ENCODE results near the gene DCAKD. TPM values are rescaled to one million over a fixed set of nuclear protein-coding genes. Genes with fewer than 3 reads are reported as not detected.

The DCAKD gene
- polyA plus RNA-seq, 1 donor from 2014 or later, result 68.5 TPM

DNA sequence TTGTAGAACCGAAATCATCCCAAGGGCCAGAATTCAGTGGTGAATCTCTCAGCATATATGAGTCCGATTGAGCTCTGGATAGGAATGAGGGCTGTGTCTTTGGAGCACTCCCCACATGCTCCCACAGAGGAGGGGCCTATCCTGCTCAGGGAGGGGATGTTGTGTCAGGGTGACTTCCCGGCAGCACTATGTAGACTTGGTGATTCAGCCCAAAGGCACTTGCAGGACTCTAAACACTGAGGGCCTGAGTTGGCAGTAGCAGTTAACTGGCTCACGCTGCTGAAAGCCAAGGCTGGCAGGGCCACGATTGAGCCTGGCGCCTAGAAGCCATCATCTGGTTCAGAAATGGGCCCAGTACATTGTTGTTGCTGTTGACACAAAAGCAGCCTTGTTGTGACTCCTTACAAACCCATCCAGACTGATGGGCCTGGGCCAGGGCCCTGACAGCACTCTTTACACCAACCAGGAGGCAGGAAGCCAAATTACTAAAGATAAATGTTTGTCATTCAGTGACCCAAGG lies 41.5 kb upstream of the DCAKD start:
- no peak overlapping the region for H2AFZ ChIP-seq (ENCODE audit: low read depth, low read length)

DNA sequence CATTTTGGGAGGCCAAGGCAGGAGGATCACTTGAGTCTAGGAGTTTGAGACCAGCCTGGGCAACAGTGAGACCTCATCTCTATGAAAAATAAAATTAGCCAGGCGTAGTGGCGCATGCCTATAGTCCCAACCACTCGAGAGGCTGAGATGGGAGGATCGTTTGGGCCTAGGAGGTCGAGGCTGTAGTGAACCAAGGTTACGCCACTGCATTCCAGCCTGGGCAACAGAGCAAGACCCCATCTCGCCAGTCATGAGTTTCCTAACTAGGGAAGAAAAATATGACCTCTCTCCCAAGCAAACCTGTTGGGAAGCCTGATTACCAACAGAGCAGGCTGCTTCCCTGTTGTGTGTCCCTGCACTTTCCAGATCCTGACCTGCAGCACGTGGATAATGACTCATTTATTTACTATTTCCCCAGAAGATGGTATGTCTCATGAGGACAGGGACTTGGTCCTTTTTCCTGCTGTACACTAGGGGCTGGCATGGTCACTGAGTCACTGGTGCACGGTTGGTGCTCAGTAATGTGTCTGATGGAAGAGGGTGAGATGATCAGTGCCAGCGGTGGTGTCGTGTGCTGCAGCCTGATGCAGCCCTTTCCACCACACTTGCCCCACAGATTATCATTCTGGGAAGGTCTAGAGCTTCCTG lies 40.5 kb upstream of the DCAKD start:
- no peaks in the 10 kb centered on the region for H3F3A ChIP-seq (ENCODE audit: insufficient read depth, low read length, poor library complexity, severe bottlenecking)
- H3K4me2 ChIP-seq (ENCODE audit: low read length), result no peak overlapping the region
- no peaks in the 10 kb centered on the region for H3K36me3 ChIP-seq (ENCODE audit: insufficient read depth, low read length)
- TF ChIP-seq EP300 (conservative IDR thresholded peaks at IDR 0.05; ENCODE audit: poor library complexity, severe bottlenecking) (no peak), RAD21 (conservative IDR thresholded peaks at IDR 0.05) (no peak), SMC3 (conservative IDR thresholded peaks at IDR 0.05; ENCODE audit: poor library complexity) (no peak), TAF1 (IDR thresholded peaks at IDR 0.05; ENCODE audit: low read depth) (no peak), POLR2AphosphoS5 (IDR thresholded peaks at IDR 0.05) (no peak), MXI1 (conservative IDR thresholded peaks at IDR 0.05; ENCODE audit: poor library complexity, severe bottlenecking) (no peak), EZH2 (IDR thresholded peaks at IDR 0.05; ENCODE audit: borderline replicate concordance, insufficient read depth, low read length, poor library complexity, severe bottlenecking) (no peak)
- TF ChIP-seq, protein P1, sequence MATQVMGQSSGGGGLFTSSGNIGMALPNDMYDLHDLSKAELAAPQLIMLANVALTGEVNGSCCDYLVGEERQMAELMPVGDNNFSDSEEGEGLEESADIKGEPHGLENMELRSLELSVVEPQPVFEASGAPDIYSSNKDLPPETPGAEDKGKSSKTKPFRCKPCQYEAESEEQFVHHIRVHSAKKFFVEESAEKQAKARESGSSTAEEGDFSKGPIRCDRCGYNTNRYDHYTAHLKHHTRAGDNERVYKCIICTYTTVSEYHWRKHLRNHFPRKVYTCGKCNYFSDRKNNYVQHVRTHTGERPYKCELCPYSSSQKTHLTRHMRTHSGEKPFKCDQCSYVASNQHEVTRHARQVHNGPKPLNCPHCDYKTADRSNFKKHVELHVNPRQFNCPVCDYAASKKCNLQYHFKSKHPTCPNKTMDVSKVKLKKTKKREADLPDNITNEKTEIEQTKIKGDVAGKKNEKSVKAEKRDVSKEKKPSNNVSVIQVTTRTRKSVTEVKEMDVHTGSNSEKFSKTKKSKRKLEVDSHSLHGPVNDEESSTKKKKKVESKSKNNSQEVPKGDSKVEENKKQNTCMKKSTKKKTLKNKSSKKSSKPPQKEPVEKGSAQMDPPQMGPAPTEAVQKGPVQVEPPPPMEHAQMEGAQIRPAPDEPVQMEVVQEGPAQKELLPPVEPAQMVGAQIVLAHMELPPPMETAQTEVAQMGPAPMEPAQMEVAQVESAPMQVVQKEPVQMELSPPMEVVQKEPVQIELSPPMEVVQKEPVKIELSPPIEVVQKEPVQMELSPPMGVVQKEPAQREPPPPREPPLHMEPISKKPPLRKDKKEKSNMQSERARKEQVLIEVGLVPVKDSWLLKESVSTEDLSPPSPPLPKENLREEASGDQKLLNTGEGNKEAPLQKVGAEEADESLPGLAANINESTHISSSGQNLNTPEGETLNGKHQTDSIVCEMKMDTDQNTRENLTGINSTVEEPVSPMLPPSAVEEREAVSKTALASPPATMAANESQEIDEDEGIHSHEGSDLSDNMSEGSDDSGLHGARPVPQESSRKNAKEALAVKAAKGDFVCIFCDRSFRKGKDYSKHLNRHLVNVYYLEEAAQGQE (IDR thresholded peaks at IDR 0.05; ENCODE audit: borderline replicate concordance), result no peak
- TF ChIP-seq, protein P2, sequence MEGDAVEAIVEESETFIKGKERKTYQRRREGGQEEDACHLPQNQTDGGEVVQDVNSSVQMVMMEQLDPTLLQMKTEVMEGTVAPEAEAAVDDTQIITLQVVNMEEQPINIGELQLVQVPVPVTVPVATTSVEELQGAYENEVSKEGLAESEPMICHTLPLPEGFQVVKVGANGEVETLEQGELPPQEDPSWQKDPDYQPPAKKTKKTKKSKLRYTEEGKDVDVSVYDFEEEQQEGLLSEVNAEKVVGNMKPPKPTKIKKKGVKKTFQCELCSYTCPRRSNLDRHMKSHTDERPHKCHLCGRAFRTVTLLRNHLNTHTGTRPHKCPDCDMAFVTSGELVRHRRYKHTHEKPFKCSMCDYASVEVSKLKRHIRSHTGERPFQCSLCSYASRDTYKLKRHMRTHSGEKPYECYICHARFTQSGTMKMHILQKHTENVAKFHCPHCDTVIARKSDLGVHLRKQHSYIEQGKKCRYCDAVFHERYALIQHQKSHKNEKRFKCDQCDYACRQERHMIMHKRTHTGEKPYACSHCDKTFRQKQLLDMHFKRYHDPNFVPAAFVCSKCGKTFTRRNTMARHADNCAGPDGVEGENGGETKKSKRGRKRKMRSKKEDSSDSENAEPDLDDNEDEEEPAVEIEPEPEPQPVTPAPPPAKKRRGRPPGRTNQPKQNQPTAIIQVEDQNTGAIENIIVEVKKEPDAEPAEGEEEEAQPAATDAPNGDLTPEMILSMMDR (IDR thresholded peaks at IDR 0.05; ENCODE audit: poor library complexity, severe bottlenecking), result no peak
- H3K9ac ChIP-seq (ENCODE audit: low read length), result no peak overlapping the region
- H3K79me2 ChIP-seq (replicated peaks; ENCODE audit: insufficient read depth, low read length), result no peaks in the 10 kb centered on the region
- no peaks in the 10 kb centered on the region for H4K20me1 ChIP-seq (ENCODE audit: insufficient read depth)
- H3K9me3 ChIP-seq (ENCODE audit: low read length), result no peaks in the 10 kb centered on the region
- H3K27me3 ChIP-seq (ENCODE audit: insufficient read depth, low read depth, low read length), result no peaks in the 10 kb centered on the region
- H3K9me2 ChIP-seq (ENCODE audit: insufficient read depth, low read length), result no peaks in the 10 kb centered on the region
- H2AFZ ChIP-seq (ENCODE audit: low read depth, low read length), result no peak overlapping the region
- no peak overlapping the region for H3K27ac ChIP-seq (ENCODE audit: low read length)
- no peak overlapping the region for H3K4me3 ChIP-seq (ENCODE audit: low read length)

More for the DNA sequence above, 41.5 kb upstream of the DCAKD start:
- Histone ChIP-seq H3K9me2 (ENCODE audit: insufficient read depth, low read length) (no peaks in the 10 kb centered on the region), H3K4me2 (ENCODE audit: low read length) (no peak overlapping the region), H3K27ac (ENCODE audit: low read length) (no peak overlapping the region), H3K9me3 (ENCODE audit: low read length) (no peaks in the 10 kb centered on the region), H4K20me1 (ENCODE audit: insufficient read depth) (no peaks in the 10 kb centered on the region), H3K27me3 (ENCODE audit: insufficient read depth, low read depth, low read length) (no peaks in the 10 kb centered on the region), H3K9ac (ENCODE audit: low read length) (no peak overlapping the region), H3K79me2 (replicated peaks; ENCODE audit: insufficient read depth, low read length) (no peaks in the 10 kb centered on the region), H3F3A (ENCODE audit: insufficient read depth, low read length, poor library complexity, severe bottlenecking) (no peaks in the 10 kb centered on the region), H3K4me3 (ENCODE audit: low read length) (no peak overlapping the region), H3K36me3 (ENCODE audit: insufficient read depth, low read length) (no peaks in the 10 kb centered on the region)
- TF ChIP-seq, protein P1 (IDR thresholded peaks at IDR 0.05; ENCODE audit: borderline replicate concordance), result no peak
- no peak for TF ChIP-seq POLR2AphosphoS5 (IDR thresholded peaks at IDR 0.05)
- TF ChIP-seq, protein P2 (IDR thresholded peaks at IDR 0.05; ENCODE audit: poor library complexity, severe bottlenecking), result no peak
- TF ChIP-seq RAD21 (conservative IDR thresholded peaks at IDR 0.05), result no peak
- no peak for TF ChIP-seq EP300 (conservative IDR thresholded peaks at IDR 0.05; ENCODE audit: poor library complexity, severe bottlenecking)
- no peak for TF ChIP-seq MXI1 (conservative IDR thresholded peaks at IDR 0.05; ENCODE audit: poor library complexity, severe bottlenecking)
- TF ChIP-seq SMC3 (conservative IDR thresholded peaks at IDR 0.05; ENCODE audit: poor library complexity), result no peak
- no peak for TF ChIP-seq EZH2 (IDR thresholded peaks at IDR 0.05; ENCODE audit: borderline replicate concordance, insufficient read depth, low read length, poor library complexity, severe bottlenecking)
- TF ChIP-seq TAF1 (IDR thresholded peaks at IDR 0.05; ENCODE audit: low read depth), result no peak
